ENCODE measurements around the gene KCNIP1. TPM values are rescaled to one million over a fixed set of nuclear protein-coding genes. Genes with fewer than 3 reads are reported as not detected.

KCNIP1 gene
- total RNA-seq, 1 donor from 2014 or later: 2.3 TPM

GRCh38 chr5:170636801-170637477 is 133.1 kb downstream of the KCNIP1 start:
- H3K27me3 Mint-ChIP-seq (ENCODE audit: low read depth): peaks cover 25% of the 10 kb centered on the region
- H3K36me3 Mint-ChIP-seq: no peaks in the 10 kb centered on the region
- no peaks in the 10 kb centered on the region for H3K9me3 Mint-ChIP-seq
- peaks cover 28% of the 10 kb centered on the region for H3K4me1 Mint-ChIP-seq
- DNase-seq (ENCODE audit: low spot score in 2 of 2, unreplicated experiment in 2 of 2): no peak
- no peak for TF ChIP-seq CTCF (IDR thresholded peaks at IDR 0.05; ENCODE audit: unreplicated experiment)
- no peak overlapping the region for H3K4me3 Mint-ChIP-seq
- H3K27ac Mint-ChIP-seq: no peak overlapping the region

GRCh38 chr5:170638051-170638450 is 134.2 kb downstream of the KCNIP1 start:
- no peak for TF ChIP-seq CTCF (IDR thresholded peaks at IDR 0.05; ENCODE audit: unreplicated experiment)
- Mint-ChIP-seq H3K4me1 (peaks cover 18% of the 10 kb centered on the region), H3K27ac (no peak overlapping the region), H3K9me3 (no peaks in the 10 kb centered on the region), H3K36me3 (no peaks in the 10 kb centered on the region), H3K27me3 (ENCODE audit: low read depth) (peaks cover 30% of the 10 kb centered on the region), H3K4me3 (no peak overlapping the region)
- no peak for DNase-seq (ENCODE audit: low spot score in 2 of 2, unreplicated experiment in 2 of 2)

- Mint-ChIP-seq H3K9me3 (no peaks in the 10 kb centered on the region), H3K4me3 (no peak overlapping the region), H3K4me1 (peaks cover 13% of the 10 kb centered on the region), H3K27ac (no peak overlapping the region), H3K36me3 (no peaks in the 10 kb centered on the region), H3K27me3 (ENCODE audit: low read depth) (peaks cover 33% of the 10 kb centered on the region)
- peak; percentile 55 to 91 for DNase-seq (ENCODE audit: low spot score in 2 of 2, unreplicated experiment in 2 of 2)
- peak; percentile 91 for TF ChIP-seq CTCF (IDR thresholded peaks at IDR 0.05; ENCODE audit: unreplicated experiment)
Observed at GRCh38 chr5:170638454-170639220, 134.8 kb downstream of the KCNIP1 start.

GRCh38 chr5:170639221-170639925 is 135.6 kb downstream of the KCNIP1 start:
- peaks cover 6% of the 10 kb centered on the region for H3K4me1 Mint-ChIP-seq
- H3K27ac Mint-ChIP-seq: no peak overlapping the region
- no peak overlapping the region for H3K4me3 Mint-ChIP-seq
- no peaks in the 10 kb centered on the region for H3K36me3 Mint-ChIP-seq
- H3K27me3 Mint-ChIP-seq (ENCODE audit: low read depth): peaks cover 39% of the 10 kb centered on the region
- no peaks in the 10 kb centered on the region for H3K9me3 Mint-ChIP-seq
- DNase-seq (ENCODE audit: low spot score in 2 of 2, unreplicated experiment in 2 of 2): no peak
- no peak for TF ChIP-seq CTCF (IDR thresholded peaks at IDR 0.05; ENCODE audit: unreplicated experiment)

- no peak overlapping the region for H3K27ac Mint-ChIP-seq
- peaks cover 48% of the 10 kb centered on the region for H3K27me3 Mint-ChIP-seq (ENCODE audit: low read depth)
- peaks cover 3% of the 10 kb centered on the region for H3K4me1 Mint-ChIP-seq
- no peaks in the 10 kb centered on the region for H3K9me3 Mint-ChIP-seq
- no peak for TF ChIP-seq CTCF (IDR thresholded peaks at IDR 0.05; ENCODE audit: unreplicated experiment)
- DNase-seq (ENCODE audit: low spot score in 2 of 2, unreplicated experiment in 2 of 2): no peak
- no peaks in the 10 kb centered on the region for H3K36me3 Mint-ChIP-seq
- no peak overlapping the region for H3K4me3 Mint-ChIP-seq
Observed at GRCh38 chr5:170640731-170641588, 137.1 kb downstream of the KCNIP1 start.

Measured in mesothelial cell of epicardium (in vitro differentiated cells).